ENCODE results near the gene CASP3.

Gene CASP3

DNA sequence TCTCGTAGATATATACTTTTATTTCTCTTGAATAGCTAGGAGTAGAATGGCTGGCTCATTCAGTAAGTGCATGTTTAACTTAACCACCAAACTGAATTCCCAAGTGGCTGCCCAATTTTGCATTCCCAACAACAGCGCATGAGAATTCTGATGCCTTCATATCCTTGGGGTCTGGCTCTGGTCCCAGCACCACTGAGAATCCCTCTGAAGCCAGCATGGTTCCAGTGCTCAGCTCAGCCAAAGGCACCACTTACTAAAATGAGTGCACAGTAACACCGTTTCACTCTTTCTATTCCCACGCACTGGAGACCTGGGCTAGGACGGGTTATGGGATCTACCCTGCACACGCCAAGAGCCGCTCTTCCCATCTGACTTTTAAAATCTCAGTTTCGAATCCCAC, 60.4 kb downstream of the CASP3 start:
- Mint-ChIP-seq H3K4me3 (no peak overlapping the region), H3K27ac (peak overlapping the region; percentile 2), H3K36me3 (ENCODE audit: low read depth) (no peaks in the 10 kb centered on the region), H3K27me3 (ENCODE audit: low read depth, poor library complexity) (peaks cover 5% of the 10 kb centered on the region), H3K4me1 (peaks cover 18% of the 10 kb centered on the region), H3K9me3 (peaks cover 18% of the 10 kb centered on the region)
- no peak for DNase-seq
- TF ChIP-seq, protein P1, sequence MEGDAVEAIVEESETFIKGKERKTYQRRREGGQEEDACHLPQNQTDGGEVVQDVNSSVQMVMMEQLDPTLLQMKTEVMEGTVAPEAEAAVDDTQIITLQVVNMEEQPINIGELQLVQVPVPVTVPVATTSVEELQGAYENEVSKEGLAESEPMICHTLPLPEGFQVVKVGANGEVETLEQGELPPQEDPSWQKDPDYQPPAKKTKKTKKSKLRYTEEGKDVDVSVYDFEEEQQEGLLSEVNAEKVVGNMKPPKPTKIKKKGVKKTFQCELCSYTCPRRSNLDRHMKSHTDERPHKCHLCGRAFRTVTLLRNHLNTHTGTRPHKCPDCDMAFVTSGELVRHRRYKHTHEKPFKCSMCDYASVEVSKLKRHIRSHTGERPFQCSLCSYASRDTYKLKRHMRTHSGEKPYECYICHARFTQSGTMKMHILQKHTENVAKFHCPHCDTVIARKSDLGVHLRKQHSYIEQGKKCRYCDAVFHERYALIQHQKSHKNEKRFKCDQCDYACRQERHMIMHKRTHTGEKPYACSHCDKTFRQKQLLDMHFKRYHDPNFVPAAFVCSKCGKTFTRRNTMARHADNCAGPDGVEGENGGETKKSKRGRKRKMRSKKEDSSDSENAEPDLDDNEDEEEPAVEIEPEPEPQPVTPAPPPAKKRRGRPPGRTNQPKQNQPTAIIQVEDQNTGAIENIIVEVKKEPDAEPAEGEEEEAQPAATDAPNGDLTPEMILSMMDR (IDR thresholded peaks at IDR 0.05), result no peak

GRCh38 chr4:184587701-184588100, 61.5 kb downstream of the CASP3 start:
- Mint-ChIP-seq H3K4me3 (no peak overlapping the region), H3K27me3 (ENCODE audit: low read depth, poor library complexity) (no peaks in the 10 kb centered on the region), H3K36me3 (ENCODE audit: low read depth) (no peaks in the 10 kb centered on the region), H3K9me3 (peaks cover 8% of the 10 kb centered on the region), H3K4me1 (peaks cover 11% of the 10 kb centered on the region), H3K27ac (no peak overlapping the region)
- DNase-seq, result no peak
- TF ChIP-seq, protein P1 (IDR thresholded peaks at IDR 0.05), result no peak

DNA sequence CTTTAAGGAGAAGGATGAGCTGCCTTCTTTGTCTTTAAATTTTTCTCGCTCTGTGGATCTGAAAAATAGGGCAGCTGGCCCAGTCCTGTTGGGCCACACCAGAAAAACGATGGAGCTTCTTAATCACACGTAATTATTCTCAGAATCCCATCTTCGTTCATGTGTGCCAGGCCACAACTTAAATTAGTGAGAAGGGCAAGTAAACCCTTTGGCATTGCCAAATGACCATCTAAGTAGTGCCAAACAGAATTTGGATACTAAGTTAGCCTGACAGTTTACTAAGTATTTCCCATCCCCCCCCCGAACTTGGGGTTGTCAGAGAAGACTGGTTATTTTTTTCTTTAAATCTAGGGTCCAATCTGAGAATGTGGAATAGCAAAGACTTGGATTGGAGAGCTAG, 62.0 kb downstream of the CASP3 start:
- H3K36me3 Mint-ChIP-seq (ENCODE audit: low read depth), result no peaks in the 10 kb centered on the region
- no peak overlapping the region for H3K4me3 Mint-ChIP-seq
- peaks cover 11% of the 10 kb centered on the region for H3K4me1 Mint-ChIP-seq
- H3K27me3 Mint-ChIP-seq (ENCODE audit: low read depth, poor library complexity), result no peaks in the 10 kb centered on the region
- peaks cover 4% of the 10 kb centered on the region for H3K9me3 Mint-ChIP-seq
- TF ChIP-seq, protein P1 (IDR thresholded peaks at IDR 0.05), result no peak
- no peak for DNase-seq
- H3K27ac Mint-ChIP-seq, result no peak overlapping the region

GRCh38 chr4:184583738-184584502, 65.3 kb downstream of the CASP3 start:
- TF ChIP-seq, protein P1 (IDR thresholded peaks at IDR 0.05), result no peak
- H3K27me3 Mint-ChIP-seq (ENCODE audit: low read depth, poor library complexity), result no peaks in the 10 kb centered on the region
- no peak overlapping the region for H3K27ac Mint-ChIP-seq
- no peak overlapping the region for H3K4me3 Mint-ChIP-seq
- peaks cover 6% of the 10 kb centered on the region for H3K4me1 Mint-ChIP-seq
- H3K9me3 Mint-ChIP-seq, result peaks cover 30% of the 10 kb centered on the region
- peaks cover 5% of the 10 kb centered on the region for H3K36me3 Mint-ChIP-seq (ENCODE audit: low read depth)
- no peak for DNase-seq

All from nephron progenitor cell (in vitro differentiated cells).